ENCODE results near the gene EPHA8. TPM values are rescaled to one million over a fixed set of nuclear protein-coding genes. Genes with fewer than 3 reads are reported as not detected.

The EPHA8 gene
- total RNA-seq, 4 donors from 2014 or later: 0.17 TPM; not detected in 3

- TF ChIP-seq CTCF (IDR thresholded peaks at IDR 0.05; ENCODE audit: low read depth): no peak
These were observed 4.7 kb downstream of the EPHA8 start for GRCh38 chr1:22567994-22568393.

- TF ChIP-seq CTCF (IDR thresholded peaks at IDR 0.05; ENCODE audit: low read depth): no peak
These were observed 6.0 kb downstream of the EPHA8 start for GRCh38 chr1:22569269-22569668.

GRCh38 chr1:22570140-22570909, 7.0 kb downstream of the EPHA8 start:
- no peak for TF ChIP-seq CTCF (IDR thresholded peaks at IDR 0.05; ENCODE audit: low read depth)

GRCh38 chr1:22572818-22573217, 9.5 kb downstream of the EPHA8 start:
- no peak for TF ChIP-seq CTCF (IDR thresholded peaks at IDR 0.05; ENCODE audit: low read depth)

- no peak for TF ChIP-seq CTCF (IDR thresholded peaks at IDR 0.05; ENCODE audit: low read depth)
These were observed 9.9 kb downstream of the EPHA8 start for GRCh38 chr1:22573237-22573636.

GRCh38 chr1:22575532-22576149, 12.4 kb downstream of the EPHA8 start:
- no peak for TF ChIP-seq CTCF (IDR thresholded peaks at IDR 0.05; ENCODE audit: low read depth)

GRCh38 chr1:22576150-22576544, 12.9 kb downstream of the EPHA8 start:
- no peak for TF ChIP-seq CTCF (IDR thresholded peaks at IDR 0.05; ENCODE audit: low read depth)

Data from subcutaneous adipose tissue (tissue), 4 donors.